GM06990 (cell line): Measurements from ENCODE around the gene MAPK11.
A peak's percentile ranks its signal among the peaks of the same experiment; 100 is the strongest.

Source experiments
- DNase-seq: peaks from one replicate; pipeline ENCODE4 v3.0.0-alpha.2; 2011; ENCODE audit not compliant: insufficient read length; ENCODE audit errors: extremely low read depth
- H3K27me3 ChIP-seq: replicated peaks from 2 replicates; pipeline ENCODE4 v1.6.0; 2011; ENCODE audit warnings: low read length; ENCODE audit not compliant: control insufficient read depth, insufficient read depth
- H3K36me3 ChIP-seq: 2 replicates; pipeline ENCODE4 v1.5.1; 2011; ENCODE audit warnings: low read length; ENCODE audit not compliant: control insufficient read depth, insufficient read depth
- H3K4me3 ChIP-seq: replicated peaks from 2 replicates; pipeline ENCODE4 v1.5.1; 2011; ENCODE audit warnings: low read depth, mild to moderate bottlenecking, control low read depth, low read length
- TF ChIP-seq, protein P1 (sequence below): IDR thresholded peaks from 2 replicates; pipeline ENCODE4 v1.5.1; 2011; ENCODE audit warnings: low read length, control low read depth, mild to moderate bottlenecking, inconsistent platforms; ENCODE audit not compliant: insufficient read depth, poor library complexity, severe bottlenecking

MAPK11 gene

GRCh38 chr22:50271519-50271970 lies 1.4 kb upstream of the MAPK11 start:
- Histone ChIP-seq H3K36me3 (peaks cover 13% of the 10 kb centered on the region), H3K4me3 (peak overlapping the region; percentile 68), H3K27me3 (no peaks in the 10 kb centered on the region)
- peak; percentile 76 for DNase-seq
- TF ChIP-seq, protein P1, sequence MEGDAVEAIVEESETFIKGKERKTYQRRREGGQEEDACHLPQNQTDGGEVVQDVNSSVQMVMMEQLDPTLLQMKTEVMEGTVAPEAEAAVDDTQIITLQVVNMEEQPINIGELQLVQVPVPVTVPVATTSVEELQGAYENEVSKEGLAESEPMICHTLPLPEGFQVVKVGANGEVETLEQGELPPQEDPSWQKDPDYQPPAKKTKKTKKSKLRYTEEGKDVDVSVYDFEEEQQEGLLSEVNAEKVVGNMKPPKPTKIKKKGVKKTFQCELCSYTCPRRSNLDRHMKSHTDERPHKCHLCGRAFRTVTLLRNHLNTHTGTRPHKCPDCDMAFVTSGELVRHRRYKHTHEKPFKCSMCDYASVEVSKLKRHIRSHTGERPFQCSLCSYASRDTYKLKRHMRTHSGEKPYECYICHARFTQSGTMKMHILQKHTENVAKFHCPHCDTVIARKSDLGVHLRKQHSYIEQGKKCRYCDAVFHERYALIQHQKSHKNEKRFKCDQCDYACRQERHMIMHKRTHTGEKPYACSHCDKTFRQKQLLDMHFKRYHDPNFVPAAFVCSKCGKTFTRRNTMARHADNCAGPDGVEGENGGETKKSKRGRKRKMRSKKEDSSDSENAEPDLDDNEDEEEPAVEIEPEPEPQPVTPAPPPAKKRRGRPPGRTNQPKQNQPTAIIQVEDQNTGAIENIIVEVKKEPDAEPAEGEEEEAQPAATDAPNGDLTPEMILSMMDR, result peak; percentile 30

DNA sequence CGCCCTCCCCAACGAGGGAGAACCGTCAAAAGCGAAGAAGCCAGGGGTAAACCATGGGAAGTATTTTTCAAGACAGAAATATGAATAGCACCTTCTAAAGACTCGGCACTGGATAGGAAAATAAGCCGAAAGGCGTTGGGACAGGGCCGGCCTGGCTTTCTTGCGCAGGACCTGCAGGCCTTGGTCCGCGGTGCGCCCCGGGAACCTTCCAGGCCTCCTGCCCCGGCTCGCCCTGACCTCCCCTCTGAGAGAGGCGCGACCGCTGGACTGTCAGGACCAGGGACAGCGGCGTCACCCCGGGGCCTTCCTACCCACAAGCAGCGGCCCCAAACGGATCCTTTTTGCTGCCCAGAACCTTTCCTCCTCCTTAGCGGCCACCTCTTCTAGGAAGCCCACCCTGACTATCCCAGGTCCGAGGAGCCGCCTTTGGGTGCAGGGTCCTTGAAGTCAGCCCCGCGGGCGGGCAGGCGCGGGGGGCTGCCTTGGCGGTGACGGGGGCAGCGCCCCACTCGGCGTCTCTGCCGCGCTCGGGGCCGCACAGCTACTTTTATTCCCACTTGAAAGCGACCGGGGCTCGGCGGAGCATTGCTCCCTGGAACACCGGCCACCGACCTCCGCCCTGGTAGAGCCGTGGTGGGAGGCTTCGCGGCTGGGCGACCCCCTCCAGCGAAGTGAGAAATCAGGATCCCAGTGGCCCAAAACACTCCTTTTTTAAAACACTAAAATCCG lies 650 bp upstream of the MAPK11 start:
- peak overlapping the region; percentile 68 for H3K4me3 ChIP-seq
- TF ChIP-seq, protein P1, result no peak
- H3K27me3 ChIP-seq, result no peaks in the 10 kb centered on the region
- peak; percentile 78 for DNase-seq
- peaks cover 10% of the 10 kb centered on the region for H3K36me3 ChIP-seq

- H3K4me3 ChIP-seq, result peak overlapping the region; percentile 70
- TF ChIP-seq, protein P1, result no peak
- DNase-seq, result no peak
- H3K27me3 ChIP-seq, result no peaks in the 10 kb centered on the region
- H3K36me3 ChIP-seq, result peaks cover 3% of the 10 kb centered on the region
Measured at GRCh38 chr22:50269573-50269969, 609 bp downstream of the MAPK11 start.

DNA sequence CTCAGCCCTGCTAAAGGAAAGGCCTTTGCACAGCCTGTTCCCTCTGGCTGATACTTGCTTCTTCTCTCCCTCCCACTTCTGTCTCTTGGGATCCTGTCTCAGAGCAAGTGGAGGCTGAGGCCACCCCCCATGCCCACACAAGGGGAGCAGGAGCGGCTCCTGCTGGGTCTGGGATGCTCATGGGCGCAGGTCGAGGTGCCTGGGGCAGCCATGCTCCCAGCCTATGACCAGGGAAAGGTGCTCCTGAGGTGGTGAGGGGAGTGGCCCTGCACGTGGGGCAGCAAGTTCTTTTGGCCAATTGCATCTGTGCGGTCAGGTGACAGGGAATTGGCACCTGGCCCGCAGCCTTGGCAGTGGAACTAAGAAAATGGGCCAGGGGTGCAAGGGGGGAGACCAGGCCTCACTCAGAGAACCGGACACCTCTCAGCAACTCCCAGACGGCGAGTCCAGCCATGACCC lies 1.5 kb downstream of the MAPK11 start:
- Histone ChIP-seq H3K27me3 (no peaks in the 10 kb centered on the region), H3K4me3 (no peak overlapping the region), H3K36me3 (no peaks in the 10 kb centered on the region; the same call in 1 of the 2 replicates)
- TF ChIP-seq, protein P1, result no peak
- no peak for DNase-seq

GRCh38 chr22:50267591-50268390 lies 2.4 kb downstream of the MAPK11 start:
- DNase-seq, result peak; percentile 55
- TF ChIP-seq, protein P1, result no peak
- Histone ChIP-seq H3K27me3 (no peaks in the 10 kb centered on the region), H3K36me3 (no peaks in the 10 kb centered on the region; the same call in 1 of the 2 replicates), H3K4me3 (no peak overlapping the region)
